Measurements from ENCODE around the gene ERP27.

Gene ERP27

GRCh38 chr12:14938301-14938700 is at the start of gene ERP27:
TSS of gene ERP27 (minus strand) at chr12:14938537. CDS start at chr12:14938508, 29 bp downstream.
- H3K4me3 ChIP-seq (ENCODE audit: low read depth, low read length) = no peak within 1 kb of the TSS
- no peak for TF ChIP-seq CTCF (IDR thresholded peaks at IDR 0.05; ENCODE audit: borderline replicate concordance, insufficient read depth, low read depth, low read length)

- no peak overlapping the region for H3K4me3 ChIP-seq (ENCODE audit: low read depth, low read length)
- TF ChIP-seq CTCF (IDR thresholded peaks at IDR 0.05; ENCODE audit: borderline replicate concordance, insufficient read depth, low read depth, low read length) = no peak
These were observed 49.7 kb upstream of the ERP27 start for GRCh38 chr12:14988035-14988434.

- H3K4me3 ChIP-seq (ENCODE audit: low read depth, low read length) = no peak overlapping the region
- TF ChIP-seq CTCF (IDR thresholded peaks at IDR 0.05; ENCODE audit: borderline replicate concordance, insufficient read depth, low read depth, low read length) = no peak
These were observed 48.1 kb upstream of the ERP27 start for GRCh38 chr12:14986449-14986848.

- no peak for TF ChIP-seq CTCF (IDR thresholded peaks at IDR 0.05; ENCODE audit: borderline replicate concordance, insufficient read depth, low read depth, low read length)
- no peak overlapping the region for H3K4me3 ChIP-seq (ENCODE audit: low read depth, low read length)
These were observed 46.5 kb upstream of the ERP27 start for GRCh38 chr12:14984766-14985285.

- no peak for TF ChIP-seq CTCF (IDR thresholded peaks at IDR 0.05; ENCODE audit: borderline replicate concordance, insufficient read depth, low read depth, low read length)
These were observed 45.7 kb upstream of the ERP27 start for GRCh38 chr12:14984036-14984435.

GRCh38 chr12:14982991-14983390 is 44.7 kb upstream of the ERP27 start:
- H3K4me3 ChIP-seq (ENCODE audit: low read depth, low read length) = no peak overlapping the region

More at GRCh38 chr12:14984036-14984435, 45.7 kb upstream of the ERP27 start:
- no peak overlapping the region for H3K4me3 ChIP-seq (ENCODE audit: low read depth, low read length)

More at GRCh38 chr12:14982991-14983390, 44.7 kb upstream of the ERP27 start:
- TF ChIP-seq CTCF (IDR thresholded peaks at IDR 0.05; ENCODE audit: borderline replicate concordance, insufficient read depth, low read depth, low read length) = no peak

All from GM12875 (cell line).